Right lung (tissue), 10 donors: Measurements from ENCODE around the gene ATP10A. TPM values are rescaled to one million over a fixed set of nuclear protein-coding genes. Genes with fewer than 3 reads are reported as not detected.

Source experiments
- DNase-seq, 2 donors: peaks; one replicate each; pipeline ENCODE4 v3.0.0-alpha.2; 2013
- long read RNA-seq, 8 donors: transcript quantifications; one replicate each; lab custom pipeline, GENCODE V29; 2026
- polyA plus RNA-seq, 5 donors: library from polyadenylated mRNA; unstranded; fragments of 120-200 nt; gene quantifications; one replicate each; pipeline versions ENCODE4 v1.2.1 to v1.2.3, GENCODE V29; 2013; ENCODE audit warnings: inconsistent platforms in 1 of 5, low replicate concordance in 1 of 5; ENCODE audit not compliant: insufficient read length in 5 of 5, insufficient read depth in 1 of 5

Gene ATP10A
- polyA plus RNA-seq = under 1 TPM; 0.43 to 0.96 (median 0.82) TPM
- long read RNA-seq, donor 1 = 0 reads
- long read RNA-seq, donor 2 = 0 reads
- long read RNA-seq, donor 3 = 0 reads
- long read RNA-seq, donor 4 = 0 reads
- long read RNA-seq, donor 5 = 0 reads
- long read RNA-seq, donor 6 = 0 reads
- long read RNA-seq, donor 7 = 0 reads
- long read RNA-seq, donor 8 = 0 reads

- peak; percentile 13 to 17 for DNase-seq
Observed at GRCh38 chr15:25863111-25863967, at the start of gene ATP10A. TSS of gene ATP10A (minus strand) at chr15:25863327. CDS start at chr15:25863096, 231 bp downstream.

GRCh38 chr15:25912035-25912434, 48.9 kb upstream of the ATP10A start:
- no peak for DNase-seq

GRCh38 chr15:25910832-25911231, 47.7 kb upstream of the ATP10A start:
- no peak for DNase-seq

GRCh38 chr15:25909806-25910205, 46.7 kb upstream of the ATP10A start:
- DNase-seq = no peak

- no peak for DNase-seq
Observed at GRCh38 chr15:25909325-25909724, 46.2 kb upstream of the ATP10A start.

- no peak for DNase-seq
Observed at GRCh38 chr15:25905140-25905539, 42.0 kb upstream of the ATP10A start.

- peak in 1 of 2 donors; percentile 4 for DNase-seq
Observed at GRCh38 chr15:25903024-25903581, 40.0 kb upstream of the ATP10A start.

GRCh38 chr15:25901811-25902605, 38.9 kb upstream of the ATP10A start:
- DNase-seq = no peak

- DNase-seq = no peak
Observed at GRCh38 chr15:25900901-25901300, 37.8 kb upstream of the ATP10A start.

- DNase-seq = no peak
Observed at GRCh38 chr15:25900431-25900830, 37.3 kb upstream of the ATP10A start.

- no peak for DNase-seq
Observed at GRCh38 chr15:25899870-25900269, 36.7 kb upstream of the ATP10A start.

GRCh38 chr15:25897658-25898057, 34.5 kb upstream of the ATP10A start:
- DNase-seq = no peak

- DNase-seq = no peak
Observed at GRCh38 chr15:25894371-25894902, 31.3 kb upstream of the ATP10A start.

- no peak for DNase-seq
Observed at GRCh38 chr15:25893596-25893995, 30.5 kb upstream of the ATP10A start.

- no peak for DNase-seq
Observed at GRCh38 chr15:25892126-25892525, 29.0 kb upstream of the ATP10A start.

- DNase-seq = no peak
Observed at GRCh38 chr15:25891081-25891480, 28.0 kb upstream of the ATP10A start.

- DNase-seq = no peak
Observed at GRCh38 chr15:25890529-25890928, 27.4 kb upstream of the ATP10A start.

GRCh38 chr15:25887870-25888269, 24.7 kb upstream of the ATP10A start:
- no peak for DNase-seq

GRCh38 chr15:25886498-25887140, 23.5 kb upstream of the ATP10A start:
- DNase-seq = no peak

- no peak for DNase-seq
Observed at GRCh38 chr15:25884370-25884769, 21.2 kb upstream of the ATP10A start.
